Measurements from ENCODE around the gene ECM2.

Gene ECM2

GRCh38 chr9:92547356-92547755, 11.6 kb upstream of the ECM2 start:
- DNase-seq (ENCODE audit: low spot score in 2 of 2) (no peak), ATAC-seq (replicated peaks; ENCODE audit: extremely low read depth, poor library complexity, severe bottlenecking) (no peak)
- no peak overlapping the region for H3K4me3 Mint-ChIP-seq
- no peak overlapping the region for H3K27ac Mint-ChIP-seq (ENCODE audit: low read depth)
- H3K27me3 Mint-ChIP-seq, result no peaks in the 10 kb centered on the region
- no peaks in the 10 kb centered on the region for H3K4me1 Mint-ChIP-seq
- H3K9me3 Mint-ChIP-seq, result no peaks in the 10 kb centered on the region
- H3K36me3 Mint-ChIP-seq (ENCODE audit: insufficient read depth), result no peaks in the 10 kb centered on the region

- Mint-ChIP-seq H3K9me3 (no peaks in the 10 kb centered on the region), H3K27ac (ENCODE audit: low read depth) (no peak overlapping the region), H3K4me1 (no peaks in the 10 kb centered on the region), H3K4me3 (no peak overlapping the region), H3K27me3 (no peaks in the 10 kb centered on the region), H3K36me3 (ENCODE audit: insufficient read depth) (no peaks in the 10 kb centered on the region)
- no peak for DNase-seq (ENCODE audit: low spot score in 2 of 2)
- no peak for ATAC-seq (replicated peaks; ENCODE audit: extremely low read depth, poor library complexity, severe bottlenecking)
Observed at GRCh38 chr9:92545002-92545510, 9.3 kb upstream of the ECM2 start.

DNA sequence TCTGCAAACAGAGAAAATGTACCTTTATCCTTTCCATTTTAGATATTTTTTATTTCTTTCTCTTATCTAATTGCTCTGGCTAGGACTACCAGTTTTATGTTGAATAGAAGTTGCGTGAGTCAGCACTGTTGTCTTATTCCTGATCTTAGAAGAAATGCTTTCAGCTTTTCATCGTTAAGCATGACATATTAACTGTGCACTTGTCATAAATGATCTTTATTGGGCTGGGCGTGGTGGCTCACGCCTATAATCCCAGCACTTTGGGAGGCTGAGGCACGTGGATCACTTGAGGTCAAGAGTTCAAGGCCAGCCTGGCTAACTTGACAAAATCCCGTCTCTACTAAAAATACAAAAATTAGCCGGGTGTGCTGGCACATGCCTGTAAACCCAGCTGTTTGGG, 8.2 kb upstream of the ECM2 start:
- Mint-ChIP-seq H3K4me3 (no peak overlapping the region), H3K9me3 (no peaks in the 10 kb centered on the region), H3K27me3 (no peaks in the 10 kb centered on the region), H3K36me3 (ENCODE audit: insufficient read depth) (no peaks in the 10 kb centered on the region), H3K27ac (ENCODE audit: low read depth) (no peak overlapping the region), H3K4me1 (no peaks in the 10 kb centered on the region)
- ATAC-seq (replicated peaks; ENCODE audit: extremely low read depth, poor library complexity, severe bottlenecking) (no peak), DNase-seq (ENCODE audit: low spot score in 2 of 2) (no peak)

GRCh38 chr9:92538541-92538940, 2.8 kb upstream of the ECM2 start:
- no peak for DNase-seq (ENCODE audit: low spot score in 2 of 2)
- H3K27ac Mint-ChIP-seq (ENCODE audit: low read depth), result no peak overlapping the region
- no peaks in the 10 kb centered on the region for H3K36me3 Mint-ChIP-seq (ENCODE audit: insufficient read depth)
- no peaks in the 10 kb centered on the region for H3K9me3 Mint-ChIP-seq
- no peak overlapping the region for H3K4me3 Mint-ChIP-seq
- H3K27me3 Mint-ChIP-seq, result no peaks in the 10 kb centered on the region
- no peak for ATAC-seq (replicated peaks; ENCODE audit: extremely low read depth, poor library complexity, severe bottlenecking)
- H3K4me1 Mint-ChIP-seq, result no peaks in the 10 kb centered on the region

DNA sequence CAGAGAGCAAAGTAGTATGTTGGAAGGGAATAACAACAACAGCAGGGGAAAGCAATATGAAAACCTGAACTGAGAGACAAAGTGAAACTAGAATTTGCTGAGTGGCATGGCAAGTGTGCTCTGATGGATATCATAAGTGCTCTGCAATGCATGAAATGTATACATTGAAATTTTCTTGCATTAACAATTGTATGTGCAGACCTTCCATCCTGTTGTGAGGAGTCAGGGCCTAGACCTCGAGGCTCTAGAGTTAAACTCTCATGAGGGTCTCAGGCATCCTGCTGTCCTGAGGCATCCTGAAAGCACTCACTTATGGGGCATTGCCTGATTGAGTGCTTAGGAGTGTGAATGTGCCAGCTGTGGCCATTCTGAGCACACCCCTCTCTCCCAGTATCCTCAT, 1.1 kb downstream of the ECM2 start:
- H3K9me3 Mint-ChIP-seq, result no peaks in the 10 kb centered on the region
- no peak for ATAC-seq (replicated peaks; ENCODE audit: extremely low read depth, poor library complexity, severe bottlenecking)
- H3K27me3 Mint-ChIP-seq, result no peaks in the 10 kb centered on the region

GRCh38 chr9:92534204-92534603, 1.6 kb downstream of the ECM2 start:
- Mint-ChIP-seq H3K4me1 (no peaks in the 10 kb centered on the region), H3K9me3 (no peaks in the 10 kb centered on the region), H3K27ac (ENCODE audit: low read depth) (no peak overlapping the region), H3K4me3 (no peak overlapping the region), H3K27me3 (no peaks in the 10 kb centered on the region), H3K36me3 (ENCODE audit: insufficient read depth) (peaks cover 1% of the 10 kb centered on the region)
- ATAC-seq (replicated peaks; ENCODE audit: extremely low read depth, poor library complexity, severe bottlenecking) (no peak), DNase-seq (ENCODE audit: low spot score in 2 of 2) (no peak)

More for the DNA sequence above, 1.1 kb downstream of the ECM2 start:
- H3K27ac Mint-ChIP-seq (ENCODE audit: low read depth), result no peak overlapping the region
- H3K4me3 Mint-ChIP-seq, result no peak overlapping the region
- DNase-seq (ENCODE audit: low spot score in 2 of 2), result no peak
- no peaks in the 10 kb centered on the region for H3K4me1 Mint-ChIP-seq
- peaks cover 1% of the 10 kb centered on the region for H3K36me3 Mint-ChIP-seq (ENCODE audit: insufficient read depth)

DNA sequence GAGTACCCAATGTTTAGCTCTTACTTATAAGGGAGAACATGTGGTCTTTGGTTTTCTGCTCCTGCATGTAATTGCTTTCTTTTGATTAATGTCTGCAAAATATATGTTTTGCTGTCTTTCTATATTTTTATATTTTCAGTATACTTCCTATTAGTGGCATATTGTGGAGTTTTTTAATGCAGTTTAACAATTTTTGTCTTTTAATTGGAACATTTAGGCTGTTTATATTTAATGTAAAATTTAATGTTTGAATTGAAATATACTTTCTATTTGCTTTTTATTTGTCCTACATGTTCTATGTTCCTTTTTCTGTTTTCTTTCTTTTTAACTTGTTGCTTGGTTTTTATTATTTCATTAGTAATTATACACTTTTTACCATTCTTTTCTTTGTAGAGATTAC, 4.9 kb downstream of the ECM2 start:
- no peaks in the 10 kb centered on the region for H3K9me3 Mint-ChIP-seq
- H3K4me1 Mint-ChIP-seq, result no peaks in the 10 kb centered on the region
- ATAC-seq (replicated peaks; ENCODE audit: extremely low read depth, poor library complexity, severe bottlenecking), result no peak
- H3K27me3 Mint-ChIP-seq, result no peaks in the 10 kb centered on the region
- peaks cover 1% of the 10 kb centered on the region for H3K36me3 Mint-ChIP-seq (ENCODE audit: insufficient read depth)
- no peak overlapping the region for H3K27ac Mint-ChIP-seq (ENCODE audit: low read depth)
- H3K4me3 Mint-ChIP-seq, result no peak overlapping the region
- DNase-seq (ENCODE audit: low spot score in 2 of 2), result no peak

DNA sequence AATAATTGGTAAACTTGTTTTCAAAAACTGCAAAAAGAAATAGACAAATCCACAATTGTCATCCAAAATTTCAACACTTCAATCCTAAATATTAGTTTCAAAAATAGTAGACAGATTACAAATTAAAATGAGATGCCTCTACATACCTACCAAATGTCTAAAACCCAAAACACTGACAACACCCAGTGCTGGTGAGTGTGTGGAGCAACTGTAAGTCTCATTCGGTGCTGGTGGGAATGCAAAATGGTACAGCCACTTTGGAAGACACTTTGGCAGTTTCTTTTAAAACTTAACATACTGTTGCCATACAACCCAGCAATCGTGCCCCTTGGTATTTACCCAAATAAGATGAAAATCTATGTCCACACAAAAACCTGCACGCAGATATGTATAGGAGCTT, 6.7 kb downstream of the ECM2 start:
- no peaks in the 10 kb centered on the region for H3K4me1 Mint-ChIP-seq
- peaks cover 1% of the 10 kb centered on the region for H3K36me3 Mint-ChIP-seq (ENCODE audit: insufficient read depth)
- no peak for DNase-seq (ENCODE audit: low spot score in 2 of 2)
- H3K9me3 Mint-ChIP-seq, result no peaks in the 10 kb centered on the region
- H3K27me3 Mint-ChIP-seq, result no peaks in the 10 kb centered on the region
- no peak overlapping the region for H3K27ac Mint-ChIP-seq (ENCODE audit: low read depth)
- H3K4me3 Mint-ChIP-seq, result no peak overlapping the region
- ATAC-seq (replicated peaks; ENCODE audit: extremely low read depth, poor library complexity, severe bottlenecking), result no peak

DNA sequence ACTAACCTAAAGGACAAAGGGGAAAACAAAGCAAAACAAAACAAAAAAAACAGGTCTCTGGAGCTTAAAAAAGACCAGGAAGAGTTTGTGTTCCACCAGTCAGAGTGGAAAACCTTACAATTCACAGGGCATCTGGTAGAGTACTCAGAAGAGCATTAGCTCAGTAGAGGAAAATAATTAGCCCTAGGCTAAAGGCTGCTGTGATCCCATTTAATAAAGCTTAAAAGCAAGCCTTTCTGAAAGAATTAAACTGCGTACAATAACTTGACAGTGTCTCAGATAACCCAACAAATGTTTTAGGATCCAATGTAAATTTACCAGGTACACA, 7.3 kb downstream of the ECM2 start:
- H3K36me3 Mint-ChIP-seq (ENCODE audit: insufficient read depth), result peaks cover 1% of the 10 kb centered on the region
- no peak overlapping the region for H3K27ac Mint-ChIP-seq (ENCODE audit: low read depth)
- ATAC-seq (replicated peaks; ENCODE audit: extremely low read depth, poor library complexity, severe bottlenecking), result no peak
- no peaks in the 10 kb centered on the region for H3K4me1 Mint-ChIP-seq
- no peaks in the 10 kb centered on the region for H3K27me3 Mint-ChIP-seq
- H3K9me3 Mint-ChIP-seq, result no peaks in the 10 kb centered on the region
- no peak overlapping the region for H3K4me3 Mint-ChIP-seq
- no peak for DNase-seq (ENCODE audit: low spot score in 2 of 2)

DNA sequence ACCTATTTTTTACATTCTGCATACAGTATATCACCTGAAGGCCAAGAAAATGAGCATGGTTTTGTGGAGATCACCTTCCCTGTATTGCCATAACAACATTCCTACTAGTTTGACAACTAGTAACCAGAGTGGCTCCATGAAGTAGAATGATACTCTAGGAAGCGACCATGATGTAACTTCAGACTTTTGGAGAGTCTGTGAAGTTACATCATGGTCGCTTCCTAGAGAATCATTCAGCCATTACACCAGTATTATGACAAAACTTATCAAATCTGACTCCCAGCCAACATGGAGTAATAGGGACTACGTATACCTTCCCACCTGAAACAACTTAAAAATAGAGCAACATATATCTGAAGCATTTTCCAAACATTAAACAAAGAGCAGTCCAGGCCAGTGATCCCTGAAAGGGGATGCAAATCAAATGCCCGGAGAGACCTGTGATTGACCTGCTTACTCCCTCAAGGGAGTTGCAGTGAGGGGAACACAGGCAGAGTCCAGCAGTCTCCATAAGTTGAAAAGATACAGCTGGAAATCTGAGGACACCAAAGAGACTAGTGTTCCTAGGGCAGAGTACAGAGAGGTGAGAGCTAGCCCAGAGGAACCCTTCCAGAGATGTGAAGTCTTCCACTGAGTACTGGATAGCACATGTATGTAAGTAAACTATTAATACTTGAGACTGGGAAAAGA, 7.8 kb downstream of the ECM2 start:
- Mint-ChIP-seq H3K4me3 (no peak overlapping the region), H3K9me3 (no peaks in the 10 kb centered on the region), H3K36me3 (ENCODE audit: insufficient read depth) (no peaks in the 10 kb centered on the region), H3K4me1 (no peaks in the 10 kb centered on the region), H3K27ac (ENCODE audit: low read depth) (no peak overlapping the region), H3K27me3 (no peaks in the 10 kb centered on the region)
- DNase-seq (ENCODE audit: low spot score in 2 of 2) (no peak), ATAC-seq (replicated peaks; ENCODE audit: extremely low read depth, poor library complexity, severe bottlenecking) (no peak)

GRCh38 chr9:92527291-92527828, 8.4 kb downstream of the ECM2 start:
- Mint-ChIP-seq H3K4me3 (no peak overlapping the region), H3K4me1 (no peaks in the 10 kb centered on the region), H3K27me3 (no peaks in the 10 kb centered on the region), H3K36me3 (ENCODE audit: insufficient read depth) (no peaks in the 10 kb centered on the region), H3K9me3 (no peaks in the 10 kb centered on the region), H3K27ac (ENCODE audit: low read depth) (no peak overlapping the region)
- no peak for DNase-seq (ENCODE audit: low spot score in 2 of 2)
- no peak for ATAC-seq (replicated peaks; ENCODE audit: extremely low read depth, poor library complexity, severe bottlenecking)

DNA sequence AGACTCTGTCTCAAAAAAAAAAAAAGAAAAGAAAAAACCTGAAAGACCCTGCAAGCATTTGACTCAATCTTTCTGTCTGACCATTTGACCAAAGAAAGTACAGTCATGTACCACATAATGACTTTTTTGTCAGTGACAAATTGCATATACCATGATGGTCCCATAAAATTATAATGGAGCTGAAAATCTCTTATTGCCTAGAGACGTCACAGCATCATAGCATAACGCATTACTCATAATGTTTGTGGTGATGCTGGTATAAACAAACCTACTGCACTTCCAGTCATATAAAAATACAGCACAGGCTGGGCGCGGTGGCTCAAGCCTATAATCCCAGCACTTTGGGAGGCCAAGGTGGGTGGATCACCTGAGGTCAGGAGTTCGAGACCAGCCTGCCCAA, 10.5 kb downstream of the ECM2 start:
- H3K27ac Mint-ChIP-seq (ENCODE audit: low read depth), result no peak overlapping the region

DNA sequence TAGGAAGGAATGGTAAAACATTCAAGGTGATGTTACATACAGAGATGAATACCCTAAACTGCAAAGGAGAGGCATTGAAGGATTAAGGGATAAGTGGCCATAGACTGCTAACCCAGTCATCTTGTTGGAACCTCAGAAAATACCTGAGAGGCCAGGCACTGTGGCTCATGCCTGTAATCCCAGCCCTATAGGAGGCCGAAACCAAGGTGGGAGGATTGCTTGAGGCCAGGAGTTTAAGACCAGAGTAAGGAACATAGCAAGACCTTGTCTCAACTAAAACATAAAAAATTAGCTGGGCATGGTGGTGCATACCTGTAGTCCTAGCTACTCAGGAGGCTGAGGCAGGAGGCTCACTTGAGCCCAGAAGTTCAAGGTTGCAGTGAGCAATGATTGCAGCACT, 10.9 kb downstream of the ECM2 start:
- no peaks in the 10 kb centered on the region for H3K4me1 Mint-ChIP-seq
- ATAC-seq (replicated peaks; ENCODE audit: extremely low read depth, poor library complexity, severe bottlenecking) (no peak), DNase-seq (ENCODE audit: low spot score in 2 of 2) (no peak)
- no peak overlapping the region for H3K4me3 Mint-ChIP-seq
- no peaks in the 10 kb centered on the region for H3K36me3 Mint-ChIP-seq (ENCODE audit: insufficient read depth)
- H3K27ac Mint-ChIP-seq (ENCODE audit: low read depth), result no peak overlapping the region
- H3K9me3 Mint-ChIP-seq, result no peaks in the 10 kb centered on the region
- no peaks in the 10 kb centered on the region for H3K27me3 Mint-ChIP-seq

More for the DNA sequence above, 10.5 kb downstream of the ECM2 start:
- H3K36me3 Mint-ChIP-seq (ENCODE audit: insufficient read depth), result no peaks in the 10 kb centered on the region
- DNase-seq (ENCODE audit: low spot score in 2 of 2) (no peak), ATAC-seq (replicated peaks; ENCODE audit: extremely low read depth, poor library complexity, severe bottlenecking) (no peak)
- H3K9me3 Mint-ChIP-seq, result no peaks in the 10 kb centered on the region
- H3K4me1 Mint-ChIP-seq, result no peaks in the 10 kb centered on the region
- no peaks in the 10 kb centered on the region for H3K27me3 Mint-ChIP-seq
- H3K4me3 Mint-ChIP-seq, result no peak overlapping the region

Data from central memory CD8-positive, alpha-beta T cell (primary cell).